Mesodermal cell (in vitro differentiated cells): ENCODE data around the gene FBXL2.

Source experiments
- H3K27ac ChIP-seq: 2 replicates; pipeline ENCODE4 v1.7.0; 2013; ENCODE audit warnings: mild to moderate bottlenecking, low read depth, low read length, moderate library complexity; ENCODE audit not compliant: severe bottlenecking
- H3K36me3 ChIP-seq: 2 replicates; pipeline ENCODE4 v1.7.1; 2013; ENCODE audit warnings: mild to moderate bottlenecking, low read length, moderate library complexity; ENCODE audit not compliant: control insufficient read depth, insufficient read depth
- H3K4me1 ChIP-seq: one replicate; pipeline ENCODE4 v1.7.1; 2013; ENCODE audit warnings: mild to moderate bottlenecking, low read length; ENCODE audit not compliant: insufficient read depth, control insufficient read depth, poor library complexity, severe bottlenecking
- H3K4me3 ChIP-seq: 2 replicates; pipeline ENCODE4 v1.7.0; 2013; ENCODE audit warnings: low read length, control low read depth, mild to moderate bottlenecking; ENCODE audit not compliant: insufficient read depth, poor library complexity, severe bottlenecking; ENCODE audit errors: extremely low read depth
- H3K9me3 ChIP-seq: 2 replicates; pipeline ENCODE4 v1.7.1; 2013; ENCODE audit warnings: mild to moderate bottlenecking, low read length, moderate library complexity; ENCODE audit not compliant: control insufficient read depth
- WGBS, 2 experiments: methylation state at CpG; one replicate each; pipeline ENCODE4 v1.1.5; 2013; ENCODE audit warnings: missing lambda C conversion rate in 2 of 2; ENCODE audit not compliant: insufficient coverage in 2 of 2; 5-methylcytosine and 5-hydroxymethylcytosine counted together

The FBXL2 gene

DNA sequence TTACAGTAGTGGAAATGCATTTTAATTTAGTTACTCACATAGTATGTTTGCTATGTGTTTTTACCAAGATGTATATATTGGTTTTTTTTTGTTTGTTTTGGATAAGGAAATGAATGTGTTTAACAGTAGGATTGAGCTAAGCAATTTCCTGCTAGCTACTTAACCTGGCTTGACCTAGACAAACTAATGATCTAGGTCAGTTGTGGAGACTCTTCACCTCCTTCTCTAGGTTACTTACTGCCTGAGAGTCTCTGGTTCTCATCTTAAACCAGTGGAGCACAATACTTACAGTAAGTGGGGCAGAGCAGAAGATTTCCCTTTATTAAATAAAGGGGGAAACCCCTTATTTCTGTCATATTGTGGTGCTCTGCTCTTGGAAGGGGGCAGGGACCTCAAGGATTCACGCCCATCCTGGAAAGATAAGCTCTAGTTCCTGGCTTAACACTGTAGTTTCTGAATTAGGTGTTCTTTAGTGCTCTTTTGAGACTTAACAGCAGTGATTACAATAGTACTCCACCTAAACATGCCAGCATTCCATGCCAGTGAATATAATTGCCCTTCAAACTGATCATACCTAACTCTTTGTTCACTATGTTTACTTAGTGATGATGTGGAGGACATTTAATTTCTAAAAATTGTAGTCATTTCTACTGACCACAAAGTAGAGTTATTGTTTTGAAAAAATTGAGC lies 83.0 kb downstream of the FBXL2 start:
- no peaks in the 10 kb centered on the region for H3K36me3 ChIP-seq
- H3K4me3 ChIP-seq, result no peak overlapping the region
- no peaks in the 10 kb centered on the region for H3K9me3 ChIP-seq
- peaks cover 8% of the 10 kb centered on the region for H3K4me1 ChIP-seq
- WGBS, 2 experiments, result no CpG with 5 or more reads among the region's 1 CpG
- H3K27ac ChIP-seq, result no peak overlapping the region

- H3K4me1 ChIP-seq, result peaks cover 8% of the 10 kb centered on the region
- H3K4me3 ChIP-seq, result no peak overlapping the region
- WGBS, 2 experiments, result 57% methylated on average over 1 of the region's 3 CpGs; no CpG with 5 or more reads in 1 of the 2 experiments
- no peaks in the 10 kb centered on the region for H3K9me3 ChIP-seq
- peaks cover 3% of the 10 kb centered on the region for H3K36me3 ChIP-seq
- H3K27ac ChIP-seq, result no peak overlapping the region
Observed at GRCh38 chr3:33363113-33363800, 86.0 kb downstream of the FBXL2 start.

DNA sequence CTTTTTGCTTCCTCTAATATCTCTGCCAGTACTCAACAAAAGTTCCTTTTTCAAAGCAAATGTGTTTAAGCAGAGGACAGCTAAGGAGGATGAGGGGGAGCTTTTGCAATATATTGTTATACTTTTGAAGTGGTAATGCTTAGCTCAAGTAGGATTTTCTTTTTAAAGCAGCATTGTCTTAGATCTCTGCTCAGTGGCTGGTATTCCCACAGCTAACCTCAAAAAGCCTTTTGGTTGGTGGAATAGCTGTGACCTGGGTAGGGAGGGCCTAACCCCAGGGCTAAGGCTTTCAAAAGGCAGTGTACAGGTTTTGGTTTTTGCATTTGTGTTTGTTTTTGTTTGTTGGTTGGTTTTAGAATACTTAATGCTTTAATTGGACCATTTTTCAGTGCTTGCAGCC lies 86.8 kb downstream of the FBXL2 start:
- H3K27ac ChIP-seq, result no peak overlapping the region

DNA sequence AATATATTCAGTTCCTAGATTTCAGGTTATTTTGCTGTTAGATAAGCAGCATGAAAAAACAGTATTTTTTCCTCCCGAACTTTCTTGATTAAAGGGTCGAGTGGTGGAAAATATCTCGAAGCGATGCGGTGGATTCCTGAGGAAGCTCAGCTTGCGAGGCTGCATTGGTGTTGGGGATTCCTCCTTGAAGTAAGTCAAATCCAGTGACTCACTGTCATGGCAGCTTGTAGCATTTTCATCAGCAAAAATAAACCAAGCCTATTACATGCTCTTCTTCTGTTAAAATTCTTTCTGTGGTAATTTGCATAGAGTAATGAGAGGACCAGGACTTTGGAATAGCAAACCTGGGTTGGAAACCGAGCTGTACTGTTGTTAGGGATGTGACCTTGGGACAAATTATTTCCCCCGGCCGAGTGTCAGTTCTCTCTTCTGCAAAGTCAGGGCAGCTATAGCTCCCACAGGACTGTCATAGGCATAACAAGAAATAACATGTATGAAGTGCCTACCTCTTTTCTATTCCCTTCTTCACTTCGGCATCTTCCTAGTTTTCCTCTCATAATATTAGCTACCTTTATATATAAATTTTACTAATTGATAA lies 87.4 kb downstream of the FBXL2 start:
- peaks cover 3% of the 10 kb centered on the region for H3K36me3 ChIP-seq
- peaks cover 8% of the 10 kb centered on the region for H3K4me1 ChIP-seq
- no peaks in the 10 kb centered on the region for H3K9me3 ChIP-seq
- H3K4me3 ChIP-seq, result no peak overlapping the region
- H3K27ac ChIP-seq, result no peak overlapping the region
- 89 to 90% methylated on average over 5 to 8 of the region's 10 CpGs for WGBS, 2 experiments

More for the DNA sequence above, 86.8 kb downstream of the FBXL2 start:
- no peak overlapping the region for H3K4me3 ChIP-seq
- no peaks in the 10 kb centered on the region for H3K9me3 ChIP-seq
- H3K36me3 ChIP-seq, result peaks cover 3% of the 10 kb centered on the region
- peaks cover 8% of the 10 kb centered on the region for H3K4me1 ChIP-seq

- Histone ChIP-seq H3K9me3 (peaks cover 6% of the 10 kb centered on the region), H3K4me3 (no peak overlapping the region), H3K27ac (peak overlapping the region; percentile 13), H3K36me3 (peaks cover 38% of the 10 kb centered on the region), H3K4me1 (peaks cover 6% of the 10 kb centered on the region)
- WGBS, 2 experiments, result 68 to 72% methylated on average over 13 of the region's 14 CpGs
Observed at GRCh38 chr3:33372218-33373081, 95.2 kb downstream of the FBXL2 start.

GRCh38 chr3:33373082-33373437 lies 95.8 kb downstream of the FBXL2 start:
- Histone ChIP-seq H3K4me1 (peaks cover 6% of the 10 kb centered on the region), H3K27ac (no peak overlapping the region), H3K4me3 (no peak overlapping the region), H3K36me3 (peaks cover 41% of the 10 kb centered on the region), H3K9me3 (peaks cover 6% of the 10 kb centered on the region)
- 72 to 85% methylated on average over 4 to 5 of the region's 6 CpGs for WGBS, 2 experiments

GRCh38 chr3:33377489-33377888 lies 100.2 kb downstream of the FBXL2 start:
- no peaks in the 10 kb centered on the region for H3K9me3 ChIP-seq
- WGBS, 2 experiments, result 88 to 94% methylated on average over 2 of the region's 3 CpGs
- H3K4me3 ChIP-seq, result no peak overlapping the region
- H3K27ac ChIP-seq, result no peak overlapping the region
- peaks cover 3% of the 10 kb centered on the region for H3K4me1 ChIP-seq
- peaks cover 51% of the 10 kb centered on the region for H3K36me3 ChIP-seq

GRCh38 chr3:33377931-33378330 lies 100.7 kb downstream of the FBXL2 start:
- H3K36me3 ChIP-seq, result peaks cover 51% of the 10 kb centered on the region
- H3K27ac ChIP-seq, result no peak overlapping the region
- H3K4me1 ChIP-seq, result no peaks in the 10 kb centered on the region
- H3K9me3 ChIP-seq, result no peaks in the 10 kb centered on the region
- WGBS, 2 experiments, result 89 to 92% methylated on average over 3 of the region's 3 CpGs
- no peak overlapping the region for H3K4me3 ChIP-seq

DNA sequence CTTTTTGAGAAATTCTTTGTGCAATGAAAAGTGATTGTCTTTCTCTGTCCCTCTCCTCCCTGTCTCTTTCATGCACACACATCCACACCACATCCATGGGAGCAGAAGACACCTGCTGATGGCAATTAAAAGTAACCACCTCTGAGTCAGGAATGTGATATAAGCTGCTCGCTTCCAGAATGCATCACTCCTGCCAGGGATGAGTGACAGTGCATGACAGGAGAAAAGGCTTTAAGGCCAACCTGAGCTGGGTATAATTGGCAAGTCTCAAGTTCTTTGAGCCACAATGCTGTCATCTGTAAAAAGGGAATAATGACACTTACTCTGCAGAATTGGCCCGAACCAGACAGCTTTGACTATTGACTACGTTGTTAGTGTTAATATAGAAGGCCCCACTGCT lies 103.4 kb downstream of the FBXL2 start:
- Histone ChIP-seq H3K27ac (no peak overlapping the region), H3K4me3 (no peak overlapping the region), H3K4me1 (peaks cover 3% of the 10 kb centered on the region), H3K9me3 (no peaks in the 10 kb centered on the region), H3K36me3 (peaks cover 54% of the 10 kb centered on the region)
- WGBS, 2 experiments, result 90 to 100% methylated on average over 3 of the region's 3 CpGs

DNA sequence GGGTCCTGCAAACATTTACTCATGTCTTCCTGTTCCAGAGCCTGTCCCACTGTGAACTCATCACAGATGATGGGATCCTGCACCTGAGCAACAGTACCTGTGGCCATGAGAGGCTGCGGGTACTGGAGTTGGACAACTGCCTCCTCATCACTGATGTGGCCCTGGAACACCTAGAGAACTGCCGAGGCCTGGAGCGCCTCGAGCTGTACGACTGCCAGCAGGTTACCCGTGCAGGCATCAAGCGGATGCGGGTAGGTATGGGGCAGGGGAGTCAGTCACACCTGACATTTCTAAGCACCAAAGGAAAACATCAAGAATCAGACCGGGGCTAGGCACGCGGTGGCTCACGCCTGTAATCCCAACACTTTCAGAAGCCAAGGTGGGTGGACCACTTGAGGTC lies 106.7 kb downstream of the FBXL2 start:
- Histone ChIP-seq H3K27ac (no peak overlapping the region), H3K4me1 (peaks cover 5% of the 10 kb centered on the region), H3K4me3 (no peak overlapping the region), H3K36me3 (peaks cover 62% of the 10 kb centered on the region), H3K9me3 (no peaks in the 10 kb centered on the region)
- 97 to 100% methylated on average over 7 to 11 of the region's 12 CpGs for WGBS, 2 experiments
